PC-3 (cell line): ENCODE measurements around the gene GSG1L. TPM values are rescaled to one million over a fixed set of nuclear protein-coding genes. Genes with fewer than 3 reads are reported as not detected.

ENCODE experiments used
- ATAC-seq: fragments of 200-7000 bp; cut with Tn5 transposase; 2 replicates; pipeline ENCODE4 v1.9.1; 2020; ENCODE audit warnings: mild to moderate bottlenecking, moderate library complexity
- BruUV-seq: library from RNA; stranded (reverse); fragments of 400-500 nt; replicated peaks from 2 replicates; lab custom pipeline; 2021; lab: Mats Ljungman, UMichigan
- CTCF ChIA-PET: fragments of 300-600 bp; sonication (Branson Sonifier 250); formaldehyde crosslinking; loops from one replicate; lab custom pipeline; 2022; ENCODE audit warnings: antibody characterized with exemption; lab: Charles Lee
- POLR2A ChIA-PET: fragments of 300-600 bp; sonication (Branson Sonifier 250); formaldehyde crosslinking; loops from one replicate; lab custom pipeline; 2022; ENCODE audit warnings: antibody characterized with exemption; ENCODE audit not compliant: unreplicated experiment; lab: Charles Lee
- DNase-seq: peaks from one replicate; pipeline ENCODE4 v3.0.0-alpha.2; 2015
- H2AFZ ChIP-seq: fragments of 300-600 bp; sonication (generic); 2 replicates; pipeline ENCODE4 v1.6.0; 2016; ENCODE audit warnings: antibody characterized with exemption, low read length
- H3F3A ChIP-seq: fragments of 300-600 bp; sonication (generic); one replicate; pipeline ENCODE4 v1.6.0; 2017; ENCODE audit warnings: antibody characterized with exemption, low read length, control low read depth, mild to moderate bottlenecking; ENCODE audit not compliant: unreplicated experiment
- H3K27ac ChIP-seq: fragments of 300-600 bp; sonication (generic); 2 replicates; pipeline ENCODE4 v1.5.1; 2016; ENCODE audit warnings: mild to moderate bottlenecking, low read length
- H3K27me3 ChIP-seq: fragments of 300-600 bp; sonication (generic); 2 replicates; pipeline ENCODE4 v1.6.1; 2016; ENCODE audit warnings: low read length, mixed read lengths
- H3K36me3 ChIP-seq: fragments of 300-600 bp; sonication (generic); 2 replicates; pipeline ENCODE4 v1.6.1; 2016; ENCODE audit warnings: low read depth, mixed run types, low read length, mixed read lengths
- H3K4me1 ChIP-seq: fragments of 300-600 bp; sonication (generic); 2 replicates; pipeline ENCODE4 v1.5.1; 2016; ENCODE audit warnings: low read length; ENCODE audit not compliant: insufficient read depth
- H3K4me2 ChIP-seq: fragments of 300-600 bp; sonication (generic); 2 replicates; pipeline ENCODE4 v1.6.0; 2016; ENCODE audit warnings: low read length
- H3K4me3 ChIP-seq: fragments of 300-600 bp; sonication (generic); 2 replicates; pipeline ENCODE4 v1.5.1; 2016; ENCODE audit warnings: mild to moderate bottlenecking, low read length, mixed read lengths
- H3K79me2 ChIP-seq: fragments of 300-600 bp; sonication (generic); 2 replicates; pipeline ENCODE4 v1.6.1; 2017; ENCODE audit warnings: low read length, mixed read lengths
- H3K9ac ChIP-seq: fragments of 300-600 bp; sonication (generic); 2 replicates; pipeline ENCODE4 v1.6.0; 2016; ENCODE audit warnings: mild to moderate bottlenecking, low read length
- H3K9me2 ChIP-seq: fragments of 300-600 bp; sonication (generic); replicated peaks from 2 replicates; pipeline ENCODE4 v1.6.1; 2016; ENCODE audit warnings: mixed run types, low read length, mixed read lengths
- H3K9me3 ChIP-seq: fragments of 300-600 bp; sonication (generic); 2 replicates; pipeline ENCODE4 v1.6.1; 2016; ENCODE audit warnings: low read length, mixed read lengths
- H4K20me1 ChIP-seq: fragments of 300-600 bp; sonication (generic); 2 replicates; pipeline ENCODE4 v1.6.1; 2016; ENCODE audit warnings: low read length, mixed read lengths
- CTCF ChIP-seq: fragments of 300-600 bp; sonication (generic); conservative IDR thresholded peaks from 2 replicates; pipeline ENCODE4 v1.5.1; 2017; ENCODE audit warnings: antibody characterized with exemption, low read depth, mild to moderate bottlenecking, low read length
- EZH2 ChIP-seq: fragments of 300-600 bp; sonication (generic); IDR thresholded peaks from one replicate; pipeline ENCODE4 v1.6.1; 2017; ENCODE audit warnings: antibody characterized with exemption, mild to moderate bottlenecking, low read length; ENCODE audit not compliant: unreplicated experiment
- EZH2phosphoT487 ChIP-seq: fragments of 300-600 bp; sonication (generic); IDR thresholded peaks from 2 replicates; pipeline ENCODE4 v1.6.1; 2018; ENCODE audit warnings: mild to moderate bottlenecking, antibody characterized with exemption, low read length, borderline replicate concordance
- intact Hi-C: fragments of 100-400 bp; cut with micrococcal nuclease; formaldehyde crosslinking; loops from 2 replicates; pipeline ENCODE4 v1.9.0; 2023
- total RNA-seq: library from RNA; depleted of rRNA; stranded (reverse); fragments of >200 nt; gene quantifications from 2 replicates; pipeline ENCODE4 v1.2.3, GENCODE V29; 2014

The GSG1L gene
- total RNA-seq, 1 experiment from 2014 or later: not detected

- Histone ChIP-seq H3F3A (no peaks in the 10 kb centered on the region), H3K9ac (no peak overlapping the region), H3K4me2 (no peak overlapping the region), H3K9me3 (no peaks in the 10 kb centered on the region), H3K79me2 (no peaks in the 10 kb centered on the region), H3K4me1 (no peaks in the 10 kb centered on the region), H3K9me2 (no peaks in the 10 kb centered on the region), H3K27me3 (no peaks in the 10 kb centered on the region), H3K36me3 (no peaks in the 10 kb centered on the region), H3K4me3 (no peak overlapping the region), H2AFZ (no peak overlapping the region), H4K20me1 (no peaks in the 10 kb centered on the region), H3K27ac (no peak overlapping the region)
- intact Hi-C loops: no loop called here
- no TSS peak for BruUV-seq
- ChIA-PET CTCF (no interaction called here), POLR2A (no interaction called here)
- DNase-seq (no peak), ATAC-seq (no peak)
- TF ChIP-seq CTCF: no peak
- TF ChIP-seq EZH2phosphoT487: no peak
- TF ChIP-seq EZH2: no peak
Measured at GRCh38 chr16:27772093-27772825, 291.3 kb downstream of the GSG1L start.

GRCh38 chr16:27771201-27771910 is 292.2 kb downstream of the GSG1L start:
- H3K27ac ChIP-seq: no peak overlapping the region
- CTCF ChIA-PET: no interaction called here

More at GRCh38 chr16:27771201-27771910, 292.2 kb downstream of the GSG1L start:
- H3K9ac ChIP-seq: no peak overlapping the region
- intact Hi-C loops: no loop called here
- no peak overlapping the region for H2AFZ ChIP-seq
- no peaks in the 10 kb centered on the region for H3K4me1 ChIP-seq
- no peak for TF ChIP-seq CTCF
- TF ChIP-seq EZH2: no peak
- TF ChIP-seq EZH2phosphoT487: no peak
- H3K36me3 ChIP-seq: no peaks in the 10 kb centered on the region
- H3K27me3 ChIP-seq: no peaks in the 10 kb centered on the region
- ATAC-seq (no peak), DNase-seq (no peak)
- no peak overlapping the region for H3K4me2 ChIP-seq
- H3F3A ChIP-seq: no peaks in the 10 kb centered on the region
- H4K20me1 ChIP-seq: no peaks in the 10 kb centered on the region
- POLR2A ChIA-PET: no interaction called here
- no peaks in the 10 kb centered on the region for H3K9me2 ChIP-seq
- no TSS peak for BruUV-seq
- no peak overlapping the region for H3K4me3 ChIP-seq
- H3K79me2 ChIP-seq: no peaks in the 10 kb centered on the region
- no peaks in the 10 kb centered on the region for H3K9me3 ChIP-seq
